NCI-H1930 (cell line): Measurements from ENCODE around the gene MTR.

Experiments used
- DNase-seq, 2 experiments: peaks; one replicate each; lab custom pipeline; 2025; lab: John Stamatoyannopoulos, UW

The MTR gene

GRCh38 chr1:236779312-236779711 is 15.8 kb upstream of the MTR start:
- no peak for DNase-seq

- no peak for DNase-seq
These were observed 9.6 kb upstream of the MTR start for GRCh38 chr1:236785477-236785876.

- no peak for DNase-seq
These were observed 8.6 kb upstream of the MTR start for GRCh38 chr1:236786453-236786852.

- DNase-seq, result no peak
These were observed 482 bp upstream of the MTR start for GRCh38 chr1:236794585-236795034.

- no peak for DNase-seq
These were observed 920 bp downstream of the MTR start for GRCh38 chr1:236795757-236796667.

GRCh38 chr1:236799001-236799400 is 3.9 kb downstream of the MTR start:
- no peak for DNase-seq

GRCh38 chr1:236800002-236800620 is 5.0 kb downstream of the MTR start:
- DNase-seq, result no peak

GRCh38 chr1:236800623-236801022 is 5.5 kb downstream of the MTR start:
- no peak for DNase-seq

- DNase-seq, result no peak
These were observed 7.2 kb downstream of the MTR start for GRCh38 chr1:236802264-236802663.

GRCh38 chr1:236806634-236807033 is 11.5 kb downstream of the MTR start:
- no peak for DNase-seq

GRCh38 chr1:236808005-236808404 is 12.9 kb downstream of the MTR start:
- no peak for DNase-seq

GRCh38 chr1:236808564-236809130 is 13.6 kb downstream of the MTR start:
- no peak for DNase-seq

GRCh38 chr1:236809148-236809547 is 14.1 kb downstream of the MTR start:
- DNase-seq, result no peak

- DNase-seq, result no peak
These were observed 14.9 kb downstream of the MTR start for GRCh38 chr1:236810018-236810417.

GRCh38 chr1:236812334-236813030 is 17.4 kb downstream of the MTR start:
- DNase-seq, result no peak

- no peak for DNase-seq
These were observed 20.8 kb downstream of the MTR start for GRCh38 chr1:236815941-236816340.

- no peak for DNase-seq
These were observed 24.8 kb downstream of the MTR start for GRCh38 chr1:236819856-236820255.

GRCh38 chr1:236821091-236821627 is 26.1 kb downstream of the MTR start:
- no peak for DNase-seq

- no peak for DNase-seq
These were observed 28.5 kb downstream of the MTR start for GRCh38 chr1:236823559-236823958.

- no peak for DNase-seq
These were observed 34.0 kb downstream of the MTR start for GRCh38 chr1:236829085-236829484.

GRCh38 chr1:236830116-236830515 is 35.0 kb downstream of the MTR start:
- no peak for DNase-seq

GRCh38 chr1:236830560-236830959 is 35.5 kb downstream of the MTR start:
- DNase-seq, result no peak
